SK-N-SH (cell line): ENCODE results near the gene NKX2-2. TPM values are rescaled to one million over a fixed set of nuclear protein-coding genes. Genes with fewer than 3 reads are reported as not detected.

Experiments used
- CTCF ChIA-PET: fragments of 300-600, 350-600 bp; formaldehyde crosslinking; extraction: SDS; loops from one replicate; lab custom pipeline; 2021; lab: Yijun Ruan, JAX
- POLR2A ChIA-PET: fragments of 350-600 bp; sonication (Branson Sonifier 250); formaldehyde crosslinking; extraction: SDS; loops from one replicate; lab custom pipeline; 2020; ENCODE audit warnings: antibody characterized with exemption, inconsistent platforms; lab: Yijun Ruan, JAX
- DNase-seq: peaks from one replicate; pipeline ENCODE4 v3.0.0; 2012
- H2AFZ ChIP-seq: fragments of 200-600 bp; sonication (generic); 2 replicates; pipeline ENCODE4 v1.8.1; 2016; ENCODE audit warnings: antibody characterized with exemption, mild to moderate bottlenecking, low read depth
- H3F3A ChIP-seq: fragments of 200-600 bp; sonication (generic); replicated peaks from 2 replicates; pipeline ENCODE3; 2016; ENCODE audit warnings: antibody characterized with exemption, mild to moderate bottlenecking; ENCODE audit not compliant: insufficient read depth
- H3K27ac ChIP-seq, 2 experiments: fragments of 200-500 bp in 1 of 2; fragments of 200-600 bp in 1 of 2; sonication (Bioruptor generic) in 1 of 2; sonication (generic), shearing (Covaris generic) in 1 of 2; 2 replicates each; pipeline versions ENCODE4 v1.5.1 to v1.6.1; 2014 to 2016; ENCODE audit warnings: low read depth in 2 of 2, inconsistent platforms in 1 of 2, low read length in 1 of 2, mild to moderate bottlenecking in 1 of 2, mixed read lengths in 1 of 2
- H3K27me3 ChIP-seq: fragments of 200-600 bp; sonication (generic), shearing (Covaris generic); 2 replicates; pipeline ENCODE4 v1.6.1; 2016; ENCODE audit warnings: mixed run types; ENCODE audit not compliant: insufficient read depth
- H3K36me3 ChIP-seq, 2 experiments: fragments of 200-500 bp in 1 of 2; fragments of 200-600 bp in 1 of 2; sonication (Bioruptor generic) in 1 of 2; sonication (generic) in 1 of 2; replicated peaks in 1 of 2; 2 replicates each; pipeline versions ENCODE3 to v1.5.1; 2014 to 2016; ENCODE audit warnings: low read length in 1 of 2, mild to moderate bottlenecking in 1 of 2; ENCODE audit not compliant: insufficient read depth in 2 of 2, control insufficient read depth in 1 of 2
- H3K4me1 ChIP-seq, 2 experiments: fragments of 200-500 bp in 1 of 2; fragments of 200-600 bp in 1 of 2; sonication (Bioruptor generic) in 1 of 2; sonication (generic), shearing (Covaris generic) in 1 of 2; 2 replicates each; pipeline versions ENCODE4 v1.5.1 to v1.6.1; 2014 to 2016; ENCODE audit warnings: low read depth in 1 of 2, low read length in 1 of 2, mixed run types in 1 of 2; ENCODE audit not compliant: insufficient read depth in 2 of 2, control insufficient read depth in 1 of 2
- H3K4me2 ChIP-seq: fragments of 200-600 bp; sonication (generic), shearing (Covaris generic); 2 replicates; pipeline ENCODE4 v1.6.1; 2017; ENCODE audit warnings: mixed run types
- H3K4me3 ChIP-seq, 2 experiments: fragments of 200-500 bp in 1 of 2; fragments of 200-600 bp in 1 of 2; sonication (Bioruptor generic) in 1 of 2; sonication (generic), shearing (Covaris generic) in 1 of 2; 2 replicates each; pipeline versions ENCODE4 v1.5.1 to v1.8.1; 2014 to 2016; ENCODE audit warnings: low read depth in 2 of 2, inconsistent platforms in 1 of 2, low read length in 1 of 2, mild to moderate bottlenecking in 1 of 2, mixed read lengths in 1 of 2, moderate library complexity in 1 of 2
- H3K79me2 ChIP-seq: fragments of 200-600 bp; sonication (generic); 2 replicates; pipeline ENCODE4 v1.8.1; 2017; ENCODE audit warnings: mild to moderate bottlenecking; ENCODE audit not compliant: insufficient read depth
- H3K9ac ChIP-seq: fragments of 200-600 bp; sonication (generic); 2 replicates; pipeline ENCODE4 v1.6.1; 2017; ENCODE audit warnings: mixed run types
- H3K9me2 ChIP-seq: fragments of 200-600 bp; sonication (generic); 2 replicates; pipeline ENCODE4 v1.6.1; 2017; ENCODE audit warnings: mixed run types
- H3K9me3 ChIP-seq: fragments of 200-600 bp; sonication (generic); 2 replicates; pipeline ENCODE4 v1.6.1; 2017; ENCODE audit warnings: mixed run types, mild to moderate bottlenecking, moderate library complexity
- H4K20me1 ChIP-seq: fragments of 200-600 bp; sonication (generic); 2 replicates; pipeline ENCODE4 v1.6.1; 2017; ENCODE audit warnings: mild to moderate bottlenecking, mixed run types; ENCODE audit not compliant: insufficient read depth
- CHD2 ChIP-seq: fragments of 150-350 bp; IDR thresholded peaks from 2 replicates; pipeline ENCODE4 v1.6.1; 2018; ENCODE audit warnings: low read length; ENCODE audit not compliant: partially characterized antibody
- ELF1 ChIP-seq: IDR thresholded peaks from 2 replicates; pipeline ENCODE4 v1.4.0; 2012
- EP300 ChIP-seq, 2 experiments: IDR thresholded peaks; 2 replicates each; pipeline versions ENCODE4 v1.4.0 to v1.6.1; 2012; ENCODE audit warnings: borderline replicate concordance in 1 of 2, low read depth in 1 of 2, low read length in 1 of 2
- EZH2phosphoT487 ChIP-seq: fragments of 200-600 bp; sonication (generic); IDR thresholded peaks from 2 replicates; pipeline ENCODE4 v1.6.1; 2017; ENCODE audit warnings: low read depth, mixed run types, mild to moderate bottlenecking, antibody characterized with exemption, moderate library complexity, borderline replicate concordance
- FOSL2 ChIP-seq: IDR thresholded peaks from 2 replicates; pipeline ENCODE4 v1.4.0; 2012; ENCODE audit warnings: low read depth, mild to moderate bottlenecking, moderate library complexity, borderline replicate concordance
- FOXJ3 ChIP-seq: sonication (generic); formaldehyde crosslinking; IDR thresholded peaks from 2 replicates; pipeline ENCODE4 v1.5.1; 2020; ENCODE audit warnings: mild to moderate bottlenecking, missing genetic modification reagents
- FOXM1 ChIP-seq: IDR thresholded peaks from 2 replicates; pipeline ENCODE4 v1.4.0; 2012; ENCODE audit warnings: low read depth, mild to moderate bottlenecking
- GABPA ChIP-seq: IDR thresholded peaks from 2 replicates; pipeline ENCODE4 v1.4.0; 2012; ENCODE audit warnings: low read depth, mild to moderate bottlenecking
- NFIC ChIP-seq: IDR thresholded peaks from 2 replicates; pipeline ENCODE4 v1.4.0; 2012; ENCODE audit warnings: borderline replicate concordance
- NRF1 ChIP-seq: IDR thresholded peaks from 2 replicates; pipeline ENCODE4 v1.6.1; 2012; ENCODE audit warnings: low read depth, mild to moderate bottlenecking, low read length
- POLR2AphosphoS5 ChIP-seq: IDR thresholded peaks from 2 replicates; pipeline ENCODE4 v1.6.1; 2012; ENCODE audit warnings: low read depth, low read length
- RAD21 ChIP-seq: IDR thresholded peaks from 2 replicates; pipeline ENCODE4 v1.6.1; 2012; ENCODE audit warnings: mild to moderate bottlenecking, low read length
- RCOR1 ChIP-seq: fragments of 150-350 bp; IDR thresholded peaks from 2 replicates; pipeline ENCODE4 v1.6.1; 2017; ENCODE audit warnings: antibody characterized with exemption, low read length
- RFX5 ChIP-seq: IDR thresholded peaks from 2 replicates; pipeline ENCODE4 v1.6.1; 2012; ENCODE audit warnings: mild to moderate bottlenecking, improper control_type of control experiment, low read length
- RXRA ChIP-seq: IDR thresholded peaks from 2 replicates; pipeline ENCODE4 v1.4.0; 2012; ENCODE audit warnings: low read depth, mild to moderate bottlenecking, borderline replicate concordance
- SIN3A ChIP-seq: IDR thresholded peaks from 2 replicates; pipeline ENCODE4 v1.6.1; 2012; ENCODE audit warnings: low read depth, mild to moderate bottlenecking, low read length, moderate library complexity, borderline replicate concordance
- SMC3 ChIP-seq: IDR thresholded peaks from 2 replicates; pipeline ENCODE4 v1.6.1; 2012; ENCODE audit warnings: low read depth, low read length, improper control_type of control experiment
- USF2 ChIP-seq: fragments of 150-350 bp; IDR thresholded peaks from 2 replicates; pipeline ENCODE4 v1.6.1; 2017; ENCODE audit warnings: antibody characterized with exemption, low read length, low read depth, borderline replicate concordance
- WGBS: methylation state at CpG from one replicate; pipeline ENCODE4 v1.1.6; 2017; ENCODE audit warnings: low lambda C conversion rate; 5-methylcytosine and 5-hydroxymethylcytosine counted together
- polyA plus RNA-seq, 3 experiments: library from polyadenylated mRNA; depleted of rRNA; stranded (reverse); fragments of >200 nt; gene quantifications; 2 replicates each; pipeline ENCODE4 v1.2.3, GENCODE V29; 2012
- TF ChIP-seq, protein P1 (sequence below): IDR thresholded peaks from 2 replicates; pipeline ENCODE4 v1.4.0; 2012; ENCODE audit warnings: low read depth, borderline replicate concordance
- TF ChIP-seq, protein P2 (sequence below): IDR thresholded peaks from 2 replicates; pipeline ENCODE4 v1.4.0; 2012; ENCODE audit warnings: low read depth, borderline replicate concordance

Gene NKX2-2
- polyA plus RNA-seq, 1 of the 3 experiments (the other 2 are of a cell fraction) = not detected

- no peaks in the 10 kb centered on the region for H3K36me3 ChIP-seq
- no peaks in the 10 kb centered on the region for H4K20me1 ChIP-seq
- ChIA-PET POLR2A (no interaction called here), CTCF (no interaction called here)
- TF ChIP-seq FOSL2 (no peak), SMC3 (no peak), EP300 (IDR thresholded peaks at IDR 0.05; ENCODE audit: borderline replicate concordance in 1 of 2, low read depth in 1 of 2, low read length in 1 of 2) (no peak), NRF1 (no peak), RFX5 (no peak), POLR2AphosphoS5 (no peak), GABPA (no peak), RXRA (no peak), CHD2 (no peak), RCOR1 (no peak), FOXJ3 (no peak), USF2 (no peak), FOXM1 (no peak), EZH2phosphoT487 (no peak)
- TF ChIP-seq, protein P1, sequence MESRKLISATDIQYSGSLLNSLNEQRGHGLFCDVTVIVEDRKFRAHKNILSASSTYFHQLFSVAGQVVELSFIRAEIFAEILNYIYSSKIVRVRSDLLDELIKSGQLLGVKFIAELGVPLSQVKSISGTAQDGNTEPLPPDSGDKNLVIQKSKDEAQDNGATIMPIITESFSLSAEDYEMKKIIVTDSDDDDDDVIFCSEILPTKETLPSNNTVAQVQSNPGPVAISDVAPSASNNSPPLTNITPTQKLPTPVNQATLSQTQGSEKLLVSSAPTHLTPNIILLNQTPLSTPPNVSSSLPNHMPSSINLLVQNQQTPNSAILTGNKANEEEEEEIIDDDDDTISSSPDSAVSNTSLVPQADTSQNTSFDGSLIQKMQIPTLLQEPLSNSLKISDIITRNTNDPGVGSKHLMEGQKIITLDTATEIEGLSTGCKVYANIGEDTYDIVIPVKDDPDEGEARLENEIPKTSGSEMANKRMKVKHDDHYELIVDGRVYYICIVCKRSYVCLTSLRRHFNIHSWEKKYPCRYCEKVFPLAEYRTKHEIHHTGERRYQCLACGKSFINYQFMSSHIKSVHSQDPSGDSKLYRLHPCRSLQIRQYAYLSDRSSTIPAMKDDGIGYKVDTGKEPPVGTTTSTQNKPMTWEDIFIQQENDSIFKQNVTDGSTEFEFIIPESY = no peak
- TF ChIP-seq, protein P2, sequence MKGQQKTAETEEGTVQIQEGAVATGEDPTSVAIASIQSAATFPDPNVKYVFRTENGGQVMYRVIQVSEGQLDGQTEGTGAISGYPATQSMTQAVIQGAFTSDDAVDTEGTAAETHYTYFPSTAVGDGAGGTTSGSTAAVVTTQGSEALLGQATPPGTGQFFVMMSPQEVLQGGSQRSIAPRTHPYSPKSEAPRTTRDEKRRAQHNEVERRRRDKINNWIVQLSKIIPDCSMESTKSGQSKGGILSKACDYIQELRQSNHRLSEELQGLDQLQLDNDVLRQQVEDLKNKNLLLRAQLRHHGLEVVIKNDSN = no peak
- no peak overlapping the region for H3K27ac ChIP-seq
- no peaks in the 10 kb centered on the region for H3F3A ChIP-seq
- H3K9ac ChIP-seq = no peak overlapping the region
- H3K27me3 ChIP-seq = peaks cover 45% of the 10 kb centered on the region
- DNase-seq = no peak
- no peaks in the 10 kb centered on the region for H3K79me2 ChIP-seq
- no peak overlapping the region for H2AFZ ChIP-seq
- no peak overlapping the region for H3K4me3 ChIP-seq
- H3K9me2 ChIP-seq = no peaks in the 10 kb centered on the region
- no peak overlapping the region for H3K4me2 ChIP-seq
- no peaks in the 10 kb centered on the region for H3K9me3 ChIP-seq
- H3K4me1 ChIP-seq = no peaks in the 10 kb centered on the region
Measured at GRCh38 chr20:21526776-21527175, 12.9 kb upstream of the NKX2-2 start.

DNA sequence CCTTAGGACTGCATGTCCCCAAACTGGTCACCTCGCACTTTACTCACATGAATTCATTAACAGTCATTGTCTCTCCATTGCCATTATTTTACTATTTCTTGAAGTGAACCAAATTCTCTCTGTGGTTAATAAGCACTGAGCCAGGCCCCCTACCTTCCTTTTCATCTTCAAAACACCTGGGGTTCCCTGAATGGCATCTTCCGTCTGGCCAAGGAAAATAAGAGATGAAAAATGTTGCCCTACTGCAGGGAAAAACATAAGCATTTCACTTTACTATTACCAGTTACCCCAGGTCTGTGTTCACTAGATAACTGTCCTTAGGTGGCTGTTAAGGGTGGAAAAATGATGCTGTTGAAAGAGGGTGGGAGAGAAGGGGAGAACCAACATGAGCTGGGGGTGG lies 10.0 kb upstream of the NKX2-2 start:
- no peaks in the 10 kb centered on the region for H3K79me2 ChIP-seq
- no peak overlapping the region for H3K27ac ChIP-seq
- H3K9me3 ChIP-seq = no peaks in the 10 kb centered on the region
- H3K9me2 ChIP-seq = no peaks in the 10 kb centered on the region
- no peak overlapping the region for H2AFZ ChIP-seq
- DNase-seq = no peak
- TF ChIP-seq POLR2AphosphoS5 (no peak), NFIC (no peak), FOXM1 (no peak), SIN3A (no peak), ELF1 (no peak), RAD21 (no peak)
- no peaks in the 10 kb centered on the region for H3K36me3 ChIP-seq
- H3K27me3 ChIP-seq = peaks cover 63% of the 10 kb centered on the region
- H3K4me1 ChIP-seq = no peaks in the 10 kb centered on the region
- CTCF ChIA-PET = interaction anchor here (2.5 kb wide), 1 partner anchor 48 kb away, joined by 10 read pairs; no protein-coding TSS in a partner anchor
- H3K4me2 ChIP-seq = no peak overlapping the region
- H3F3A ChIP-seq = no peaks in the 10 kb centered on the region
- POLR2A ChIA-PET = no interaction called here
- H3K9ac ChIP-seq = no peak overlapping the region
- H4K20me1 ChIP-seq = no peaks in the 10 kb centered on the region
- WGBS = 17% methylated on average over 2 of the region's 2 CpGs
- H3K4me3 ChIP-seq = no peak overlapping the region
